ENCODE data around the gene PPP1R12A. TPM values are rescaled to one million over a fixed set of nuclear protein-coding genes. Genes with fewer than 3 reads are reported as not detected.

PPP1R12A gene
- total and polyA plus RNA-seq, 9 of the 15 experiments (the other 6 are each of a cell fraction or from before 2014, with no cell fraction given) = 26.4 to 119 (median 53.3) TPM

DNA sequence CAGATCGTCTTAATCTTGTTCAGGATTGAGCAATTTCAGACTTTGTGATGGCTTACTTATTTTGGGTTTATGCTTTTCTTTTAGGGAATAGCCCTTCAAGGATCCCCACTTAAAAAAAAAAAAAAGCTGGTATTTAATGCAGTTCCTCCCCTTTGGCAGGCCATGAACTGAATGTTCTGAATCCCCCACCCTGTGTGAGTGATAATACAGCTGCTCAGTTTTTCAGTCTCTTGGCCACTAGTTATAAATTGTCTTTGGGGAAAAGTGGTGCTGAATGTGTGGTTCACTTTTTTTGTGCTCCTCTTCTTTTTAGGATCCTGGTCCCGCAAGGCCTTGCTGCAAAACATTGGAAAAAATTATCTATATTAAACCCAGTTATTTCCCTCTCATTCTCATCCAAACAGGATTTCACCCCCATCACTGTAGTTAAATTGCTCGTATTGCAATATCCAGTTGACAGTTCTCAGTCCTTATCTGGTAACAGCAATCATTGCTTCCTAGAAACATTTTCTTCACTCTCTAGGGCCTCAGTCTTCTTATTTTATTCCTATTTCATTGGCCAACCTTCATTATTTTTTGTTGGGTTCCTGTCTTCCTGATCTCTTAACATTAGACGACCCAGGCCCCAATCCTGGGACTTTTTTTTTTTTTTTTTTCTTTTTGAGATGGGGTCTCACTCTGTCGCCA lies 171.0 kb downstream of the PPP1R12A start:
- Histone ChIP-seq H3K27me3 (ENCODE audit: control insufficient read depth in 2 of 2, insufficient read depth in 2 of 2, low read length in 2 of 2) (no peaks in the 10 kb centered on the region), H4K20me1 (replicated peaks; ENCODE audit: control insufficient read depth, insufficient read depth, low read length) (no peaks in the 10 kb centered on the region), H2AFZ (ENCODE audit: low read depth, low read length) (no peak overlapping the region), H3K36me3 (ENCODE audit: control insufficient read depth, insufficient read depth, low read length) (no peaks in the 10 kb centered on the region), H3K9me1 (ENCODE audit: control insufficient read depth, insufficient read depth, low read length) (no peaks in the 10 kb centered on the region), H3K9me3 (replicated peaks; ENCODE audit: control insufficient read depth, insufficient read depth, low read depth, low read length) (no peaks in the 10 kb centered on the region), H3K4me3 (no peak overlapping the region), H3K9ac (ENCODE audit: insufficient read depth in 1 of 2, low read depth in 2 of 2, low read length in 2 of 2) (no peak overlapping the region), H3K27ac (ENCODE audit: extremely low read depth, low read depth, low read length) (no peak overlapping the region), H3K4me2 (ENCODE audit: insufficient read depth, low read length) (no peak overlapping the region), H3K4me1 (replicated peaks in 1 of 2; ENCODE audit: control insufficient read depth in 2 of 2, insufficient read depth in 2 of 2, low read length in 2 of 2) (no peaks in the 10 kb centered on the region; a peak in 1 of 5 replicates), H3K79me2 (ENCODE audit: control insufficient read depth, insufficient read depth, low read length) (no peaks in the 10 kb centered on the region)
- WGBS (ENCODE audit: insufficient coverage, low coverage, missing lambda C conversion rate) = 3% methylated on average over 4 of the region's 5 CpGs
- CTCF ChIA-PET (ENCODE audit: low intra/inter-chr PET ratio) = no interaction called here
- TF ChIP-seq CBX3 (IDR thresholded peaks at IDR 0.05; ENCODE audit: borderline replicate concordance in 1 of 2, low read length in 2 of 2) (no peak), ZNF408 (CRISPR knock-in tag; IDR thresholded peaks at IDR 0.05; ENCODE audit: low read depth) (no peak), PPARD (CRISPR knock-in tag; IDR thresholded peaks at IDR 0.05) (no peak), SOX6 (IDR thresholded peaks at IDR 0.05) (no peak), MEF2A (IDR thresholded peaks at IDR 0.05; ENCODE audit: control insufficient read depth, low read depth, low read length) (no peak), ZNF384 (IDR thresholded peaks at IDR 0.05; ENCODE audit: low read depth, low read length) (no peak), TSC22D4 (tag; IDR thresholded peaks at IDR 0.05) (no peak), ZNF668 (CRISPR knock-in tag; IDR thresholded peaks at IDR 0.05) (no peak), NFIX (CRISPR knock-in tag; IDR thresholded peaks at IDR 0.05; ENCODE audit: low read depth) (no peak), ZFP36 (IDR thresholded peaks at IDR 0.05; ENCODE audit: low read depth, low read length, partially characterized antibody) (no peak), EP300 (IDR thresholded peaks at IDR 0.05; ENCODE audit: low read length) (no peak), PCBP1 (IDR thresholded peaks at IDR 0.05; ENCODE audit: low read depth, low read length, poor library complexity, severe bottlenecking) (no peak), KAT7 (CRISPR knock-in tag; IDR thresholded peaks at IDR 0.05; ENCODE audit: borderline replicate concordance) (no peak), ELK1 (CRISPR knock-in tag; IDR thresholded peaks at IDR 0.05) (no peak), TOE1 (IDR thresholded peaks at IDR 0.05; ENCODE audit: borderline replicate concordance) (no peak), TOE1 (CRISPR knock-in tag; IDR thresholded peaks at IDR 0.05; ENCODE audit: borderline replicate concordance, low read depth) (no peak)
- POLR2A ChIA-PET = no interaction called here
- no peak for FAIRE-seq
- intact Hi-C loops (cut with micrococcal nuclease) = no loop called here
- DNase-seq (ENCODE audit: extremely low read depth in 1 of 4, low spot score in 3 of 4) = peak in 2 of 4 experiments; percentile 8 to 13
- no peak for ATAC-seq
- in situ Hi-C loops (cut with MboI) = no loop called here
- no TSS peak for BruUV-seq (replicated peaks)

All from K562 (cell line).